HEK293T (cell line): ENCODE measurements around the gene CHAF1A.

Source experiments
- BHLHE40 ChIP-seq: fragments of 450-650 bp; IDR thresholded peaks from 2 replicates; pipeline ENCODE4 v1.6.1; 2016; ENCODE audit warnings: mild to moderate bottlenecking, moderate library complexity, borderline replicate concordance
- FOXA1 ChIP-seq: fragments of 450-650 bp; IDR thresholded peaks from 2 replicates; pipeline ENCODE4 v1.6.1; 2016; ENCODE audit warnings: mild to moderate bottlenecking
- FOXM1 ChIP-seq: fragments of 450-650 bp; IDR thresholded peaks from 2 replicates; pipeline ENCODE4 v1.6.1; 2017; ENCODE audit warnings: mild to moderate bottlenecking, borderline replicate concordance
- HDGF ChIP-seq: fragments of 450-650 bp; IDR thresholded peaks from 2 replicates; pipeline ENCODE4 v1.6.1; 2017; ENCODE audit warnings: antibody characterized with exemption, borderline replicate concordance
- NFRKB ChIP-seq: fragments of 450-650 bp; IDR thresholded peaks from 2 replicates; pipeline ENCODE4 v1.6.1; 2016; ENCODE audit warnings: mild to moderate bottlenecking, moderate library complexity
- SP1 ChIP-seq: fragments of 450-650 bp; IDR thresholded peaks from 2 replicates; pipeline ENCODE4 v1.6.1; 2017
- SUZ12 ChIP-seq: fragments of 450-650 bp; IDR thresholded peaks from 2 replicates; pipeline ENCODE4 v1.6.1; 2016; ENCODE audit warnings: mild to moderate bottlenecking

- TF ChIP-seq SP1 (no peak), HDGF (no peak), SUZ12 (no peak), FOXA1 (no peak), FOXM1 (no peak), NFRKB (no peak), BHLHE40 (no peak)
These were observed 11.8 kb downstream of the CHAF1A start for GRCh38 chr19:4414144-4414799.
